T-cell (primary cell): ENCODE measurements around the gene SAT1. TPM values are rescaled to one million over a fixed set of nuclear protein-coding genes. Genes with fewer than 3 reads are reported as not detected.
"Not testable (repeated sequence)": the region's sequence is repeated elsewhere in the genome, so short reads cannot be mapped to it uniquely, and the experiment has no call there.

Source experiments
- ATAC-seq, 4 experiments: fragments of 200-7000 bp in 3 of 4; fragments of 150-1000 bp in 1 of 4; cut with Tn5 transposase; replicated peaks in 1 of 4; 1 replicate in 3 of 4; 2 replicates in 1 of 4; pipeline ENCODE4 v1.10.0; 2021; ENCODE audit warnings: moderate library complexity in 3 of 4, mild to moderate bottlenecking in 2 of 4, moderate number of reproducible peaks in 1 of 4
- CTCF ChIA-PET, 2 donors: fragments of 300-600 bp; sonication (Branson Sonifier 250); formaldehyde crosslinking; loops; one replicate each; lab custom pipeline; 2022; ENCODE audit warnings: antibody characterized with exemption in 2 of 2; lab: Charles Lee
- POLR2A ChIA-PET, 2 donors: fragments of 300-600 bp; sonication (Branson Sonifier 250); formaldehyde crosslinking; loops; one replicate each; lab custom pipeline; 2022; ENCODE audit warnings: antibody characterized with exemption in 2 of 2; lab: Charles Lee
- DNase-seq, 35 experiments: peaks; one replicate each; pipeline versions ENCODE4 v3.0.0 to v3.0.0-alpha.2; 2013 to 2023
- H3K27ac ChIP-seq: one replicate; pipeline ENCODE4 v1.5.1; 2013; ENCODE audit warnings: low read length
- H3K27me3 ChIP-seq, 2 experiments: replicated peaks in 1 of 2; 1 replicate in 1 of 2; 2 replicates in 1 of 2; pipeline versions ENCODE4 v1.6.1 to v1.7.0; 2013; ENCODE audit warnings: low read length in 1 of 2, mixed read lengths in 1 of 2; ENCODE audit not compliant: control insufficient read depth in 2 of 2, insufficient read depth in 2 of 2; ENCODE audit errors: extremely low read depth in 1 of 2
- H3K36me3 ChIP-seq, 2 donors: 1 replicate in 1 of 2; 2 replicates in 1 of 2; pipeline versions ENCODE4 v1.6.1 to v1.7.0; 2013; ENCODE audit warnings: low read length in 1 of 2; ENCODE audit not compliant: control insufficient read depth in 2 of 2, insufficient read depth in 1 of 2; ENCODE audit errors: extremely low read depth in 1 of 2
- H3K4me1 ChIP-seq, 2 experiments: 1 replicate in 1 of 2; 2 replicates in 1 of 2; pipeline versions ENCODE4 v1.6.1 to v1.7.0; 2013; ENCODE audit warnings: low read length in 2 of 2, mixed read lengths in 1 of 2; ENCODE audit not compliant: insufficient read depth in 2 of 2, control insufficient read depth in 1 of 2; ENCODE audit errors: extremely low read depth in 1 of 2
- H3K4me3 ChIP-seq, 2 donors: 1 replicate in 1 of 2; 2 replicates in 1 of 2; pipeline versions ENCODE4 v1.5.1 to v1.7.0; 2013; ENCODE audit warnings: mild to moderate bottlenecking in 2 of 2, low read length in 1 of 2, moderate library complexity in 1 of 2; ENCODE audit not compliant: control insufficient read depth in 1 of 2; ENCODE audit errors: extremely low read depth in 1 of 2
- H3K9me3 ChIP-seq: 2 replicates; pipeline ENCODE4 v1.7.0; 2013
- H3K27ac Mint-ChIP-seq, 2 donors: one replicate each; pipeline ENCODE4 v1.8.0; 2020 to 2021; ENCODE audit warnings: mild to moderate bottlenecking in 2 of 2, mixed read lengths in 2 of 2
- H3K27me3 Mint-ChIP-seq, 2 donors: one replicate each; pipeline ENCODE4 v1.8.0; 2021 to 2022; ENCODE audit warnings: mixed read lengths in 2 of 2
- H3K36me3 Mint-ChIP-seq: one replicate; pipeline ENCODE4 v1.8.0; 2021; ENCODE audit warnings: mixed read lengths
- H3K4me1 Mint-ChIP-seq, 3 donors: one replicate each; pipeline ENCODE4 v1.8.0; 2020 to 2022; ENCODE audit warnings: mixed read lengths in 3 of 3, mild to moderate bottlenecking in 1 of 3
- H3K4me3 Mint-ChIP-seq, 3 donors: one replicate each; pipeline ENCODE4 v1.8.0; 2020 to 2022; ENCODE audit warnings: mild to moderate bottlenecking in 3 of 3, mixed read lengths in 3 of 3, moderate library complexity in 3 of 3
- H3K9me3 Mint-ChIP-seq, 3 donors: one replicate each; pipeline ENCODE4 v1.8.0; 2020 to 2022; ENCODE audit warnings: mixed read lengths in 3 of 3
- WGBS: methylation state at CpG from one replicate; pipeline ENCODE4 v1.1.5; 2013; ENCODE audit warnings: missing lambda C conversion rate; ENCODE audit not compliant: insufficient coverage; 5-methylcytosine and 5-hydroxymethylcytosine counted together
- total RNA-seq, 35 experiments: library from RNA in 6 of 35; stranded (reverse) in 6 of 35; fragments of 120-200 nt in 1 of 35; gene quantifications; one replicate each; pipeline versions ENCODE4 v1.2.1 to v1.2.4 and lab custom pipeline; 2013 to 2026

The SAT1 gene
- total RNA-seq, 5 donors from 2014 or later (not counting 1 experiment from before 2014, with no cell fraction given), result 89.6 to 258 (median 94.4) TPM

- CTCF ChIA-PET, result interaction anchor here in 1 of 2 donors (0.5 to 1.6 kb wide), 3 partner anchors 39 to 310 kb away, joined by 3 to 4 read pairs (median 4); partner anchors contain the start of gene SAT1
- not testable (repeated sequence) for H3K9me3 ChIP-seq, H3K36me3 Mint-ChIP-seq, H3K27me3 ChIP-seq, DNase-seq, H3K9me3 Mint-ChIP-seq, ATAC-seq, H3K27me3 Mint-ChIP-seq, H3K36me3 ChIP-seq
- H3K4me1 Mint-ChIP-seq, result peaks cover 13 to 37% (median 23%) of the 10 kb centered on the region in 3 donors
- H3K27ac Mint-ChIP-seq, result peak overlapping the region; percentile 71 to 79
- H3K4me1 ChIP-seq, result peaks cover 0 to 31% of the 10 kb centered on the region in 2 experiments
- POLR2A ChIA-PET, result interaction anchor here (1.0 to 1.6 kb wide), 3 partner anchors 39 to 77 kb away, joined by 3 to 11 read pairs (median 5); partner anchors contain the start of genes SAT1 (in 2 of the 2) and PRDX4 (in 1 of the 2)
- peak overlapping the region; percentile 57 for H3K27ac ChIP-seq
- WGBS, result 61% methylated on average over 4 of the region's 14 CpGs
- H3K4me3 ChIP-seq, result peak overlapping the region; percentile 70 to 73
- H3K4me3 Mint-ChIP-seq, result peak overlapping the region; percentile 66 to 88 (median 77)
Observed at GRCh38 chrX:23743623-23743971, 39.4 kb upstream of the SAT1 start.

- H3K27ac ChIP-seq, result peak overlapping the region; percentile 69
- H3K4me3 ChIP-seq, result no peak overlapping the region
- Mint-ChIP-seq H3K27ac (peak overlapping the region; percentile 83 to 92), H3K4me1 (peaks cover 13 to 29% (median 16%) of the 10 kb centered on the region in 3 donors), H3K36me3 (no peaks in the 10 kb centered on the region), H3K4me3 (no peak overlapping the region), H3K9me3 (no peaks in the 10 kb centered on the region), H3K27me3 (no peaks in the 10 kb centered on the region)
- H3K4me1 ChIP-seq, result peaks cover 0 to 31% of the 10 kb centered on the region in 2 experiments
- WGBS, result no CpG with 5 or more reads among the region's 3 CpGs
- DNase-seq (peak in 2 of 35 experiments; percentile 7 to 47), ATAC-seq (peak in 3 of 4 experiments; percentile 26 to 47 (median 28))
- CTCF ChIA-PET, result interaction anchor here (0.6 to 0.7 kb wide), 4 partner anchors 16 to 306 kb away, joined by 3 to 8 read pairs (median 4); partner anchors contain the start of gene SAT1 (in 1 of the 2)
- no peaks in the 10 kb centered on the region for H3K9me3 ChIP-seq
- POLR2A ChIA-PET, result interaction anchor here (0.7 to 1.8 kb wide), 4 partner anchors 37 to 418 kb away, joined by 4 to 8 read pairs (median 6); partner anchors contain the start of gene SAT1 (in 2 of the 2)
- H3K36me3 ChIP-seq, result no peaks in the 10 kb centered on the region
- no peaks in the 10 kb centered on the region for H3K27me3 ChIP-seq
Observed at GRCh38 chrX:23745786-23746185, 37.2 kb upstream of the SAT1 start.

GRCh38 chrX:23749129-23749528, 33.8 kb upstream of the SAT1 start:
- H3K27me3 Mint-ChIP-seq, result peaks cover 0 to 7% of the 10 kb centered on the region in 2 donors
- WGBS, result 100% methylated on average over 1 of the region's 4 CpGs
- H3K4me3 ChIP-seq, result no peak overlapping the region
- no peaks in the 10 kb centered on the region for H3K9me3 Mint-ChIP-seq
- ATAC-seq, result no peak
- ChIA-PET CTCF (no interaction called here), POLR2A (no interaction called here)
- H3K36me3 ChIP-seq, result no peaks in the 10 kb centered on the region
- no peak overlapping the region for H3K4me3 Mint-ChIP-seq
- H3K27me3 ChIP-seq, result no peaks in the 10 kb centered on the region
- DNase-seq, result no peak
- H3K27ac ChIP-seq, result no peak overlapping the region
- H3K4me1 ChIP-seq, result peaks cover 0 to 13% of the 10 kb centered on the region in 2 experiments
- peaks cover 0 to 15% (median 8%) of the 10 kb centered on the region in 3 donors for H3K4me1 Mint-ChIP-seq
- no peaks in the 10 kb centered on the region for H3K9me3 ChIP-seq
- H3K27ac Mint-ChIP-seq, result no peak overlapping the region
- H3K36me3 Mint-ChIP-seq, result no peaks in the 10 kb centered on the region

- Mint-ChIP-seq H3K27ac (no peak overlapping the region), H3K4me3 (no peak overlapping the region), H3K9me3 (no peaks in the 10 kb centered on the region), H3K36me3 (no peaks in the 10 kb centered on the region), H3K27me3 (peaks cover 0 to 8% of the 10 kb centered on the region in 2 donors), H3K4me1 (peaks cover 0 to 12% (median 8%) of the 10 kb centered on the region in 3 donors)
- Histone ChIP-seq H3K27ac (no peak overlapping the region), H3K4me3 (no peak overlapping the region), H3K9me3 (no peaks in the 10 kb centered on the region), H3K36me3 (no peaks in the 10 kb centered on the region), H3K4me1 (peaks cover 0 to 13% of the 10 kb centered on the region in 2 experiments), H3K27me3 (no peaks in the 10 kb centered on the region)
- DNase-seq (no peak), ATAC-seq (no peak)
- 86% methylated on average over 1 of the region's 2 CpGs for WGBS
- ChIA-PET CTCF (no interaction called here), POLR2A (no interaction called here)
Observed at GRCh38 chrX:23749576-23749975, 33.4 kb upstream of the SAT1 start.

- Histone ChIP-seq H3K4me1 (no peaks in the 10 kb centered on the region), H3K9me3 (no peaks in the 10 kb centered on the region), H3K27ac (no peak overlapping the region), H3K36me3 (no peaks in the 10 kb centered on the region), H3K4me3 (no peak overlapping the region), H3K27me3 (no peaks in the 10 kb centered on the region)
- Mint-ChIP-seq H3K4me3 (no peak overlapping the region), H3K9me3 (no peaks in the 10 kb centered on the region), H3K27me3 (peaks cover 0 to 12% of the 10 kb centered on the region in 2 donors), H3K36me3 (no peaks in the 10 kb centered on the region), H3K27ac (no peak overlapping the region), H3K4me1 (peaks cover 0 to 4% (median 3%) of the 10 kb centered on the region in 3 donors)
- POLR2A ChIA-PET, result interaction anchor here in 1 of 2 donors (0.6 kb wide), 1 partner anchor 10 kb away, joined by 3 read pairs; the partner anchor contains the start of gene ACOT9
- ATAC-seq, result no peak
- no peak for DNase-seq
- CTCF ChIA-PET, result no interaction called here
- no CpG with 5 or more reads among the region's 2 CpGs for WGBS
Observed at GRCh38 chrX:23752740-23753415, 30.1 kb upstream of the SAT1 start.

- no peaks in the 10 kb centered on the region for H3K9me3 Mint-ChIP-seq
- Histone ChIP-seq H3K36me3 (no peaks in the 10 kb centered on the region), H3K27ac (no peak overlapping the region), H3K4me1 (no peaks in the 10 kb centered on the region), H3K4me3 (no peak overlapping the region), H3K9me3 (no peaks in the 10 kb centered on the region), H3K27me3 (no peaks in the 10 kb centered on the region)
- H3K27me3 Mint-ChIP-seq, result peaks cover 0 to 12% of the 10 kb centered on the region in 2 donors
- ChIA-PET POLR2A (no interaction called here), CTCF (no interaction called here)
- no peaks in the 10 kb centered on the region for H3K36me3 Mint-ChIP-seq
- DNase-seq (no peak), ATAC-seq (no peak)
- no CpG with 5 or more reads among the region's 1 CpG for WGBS
- no peak overlapping the region for H3K4me3 Mint-ChIP-seq
- peaks cover 0 to 4% (median 3%) of the 10 kb centered on the region in 3 donors for H3K4me1 Mint-ChIP-seq
- no peak overlapping the region for H3K27ac Mint-ChIP-seq
Observed at GRCh38 chrX:23754664-23755063, 28.3 kb upstream of the SAT1 start.
